Left lung (tissue), 10 donors: ENCODE results near the gene GALNT2. TPM values are rescaled to one million over a fixed set of nuclear protein-coding genes. Genes with fewer than 3 reads are reported as not detected.

ENCODE experiments used
- ATAC-seq: fragments of 200-7000 bp; cut with Tn5 transposase; one replicate; pipeline ENCODE4 v1.9.1; 2020; ENCODE audit warnings: moderate library complexity
- DNase-seq, 4 donors: peaks; one replicate each; pipeline ENCODE4 v3.0.0-alpha.2; 2013 to 2020
- H3K27ac ChIP-seq, 2 donors: fragments of 200-600 bp; sonication (generic) in 1 of 2; one replicate each; pipeline versions ENCODE4 v1.5.0 to v1.8.0; 2020 to 2021
- H3K27me3 ChIP-seq, 2 donors: fragments of 200-600 bp; sonication (generic) in 1 of 2; one replicate each; pipeline versions ENCODE4 v1.5.0 to v1.8.0; 2020 to 2021
- H3K36me3 ChIP-seq, 2 donors: fragments of 200-600 bp; sonication (generic) in 1 of 2; one replicate each; pipeline versions ENCODE4 v1.5.0 to v1.8.0; 2020 to 2021
- H3K4me1 ChIP-seq, 2 donors: fragments of 200-600 bp; one replicate each; pipeline ENCODE4 v1.8.0; 2021
- H3K4me3 ChIP-seq, 2 donors: fragments of 200-600 bp; sonication (generic) in 1 of 2; one replicate each; pipeline versions ENCODE4 v1.5.0 to v1.8.0; 2020 to 2021; ENCODE audit warnings: mild to moderate bottlenecking in 1 of 2
- H3K9me3 ChIP-seq, 2 donors: fragments of 200-600 bp; sonication (generic) in 1 of 2; one replicate each; pipeline versions ENCODE4 v1.5.0 to v1.8.0; 2020 to 2021
- intact Hi-C, 2 donors: fragments of 100-400 bp; cut with DNase I; formaldehyde crosslinking; loops; one replicate each; pipeline versions ENCODE4 v1.11.2 to v1.14.2; 2022
- polyA plus RNA-seq, 6 donors: library from polyadenylated mRNA; unstranded; fragments of 120-200 nt; gene quantifications; one replicate each; pipeline ENCODE4 v1.2.1, GENCODE V29; 2013; ENCODE audit not compliant: insufficient read length in 6 of 6
- total RNA-seq, 2 donors: library from RNA; stranded (reverse); fragmentation: NEBNext Ultra II Directional; extraction: Animal tissue kit (Norgen Biotek cat#: 25700); gene quantifications; one replicate each; pipeline ENCODE4 v1.2.1, GENCODE V29; 2021
- TF ChIP-seq, protein P1 (sequence below), 2 donors: fragments of 200-600 bp; sonication (generic) in 1 of 2; IDR thresholded peaks; one replicate each; pipeline versions ENCODE4 v1.5.0 to v1.8.0; 2021; ENCODE audit warnings: antibody characterized with exemption in 2 of 2
- donor health status: DM: no; HTN: yes; CAD: no.
- donor health status: DM: no; HTN: no; CAD: no.

Gene GALNT2
- total and polyA plus RNA-seq, 8 donors: 27.6 to 114 (median 40.0) TPM

DNA sequence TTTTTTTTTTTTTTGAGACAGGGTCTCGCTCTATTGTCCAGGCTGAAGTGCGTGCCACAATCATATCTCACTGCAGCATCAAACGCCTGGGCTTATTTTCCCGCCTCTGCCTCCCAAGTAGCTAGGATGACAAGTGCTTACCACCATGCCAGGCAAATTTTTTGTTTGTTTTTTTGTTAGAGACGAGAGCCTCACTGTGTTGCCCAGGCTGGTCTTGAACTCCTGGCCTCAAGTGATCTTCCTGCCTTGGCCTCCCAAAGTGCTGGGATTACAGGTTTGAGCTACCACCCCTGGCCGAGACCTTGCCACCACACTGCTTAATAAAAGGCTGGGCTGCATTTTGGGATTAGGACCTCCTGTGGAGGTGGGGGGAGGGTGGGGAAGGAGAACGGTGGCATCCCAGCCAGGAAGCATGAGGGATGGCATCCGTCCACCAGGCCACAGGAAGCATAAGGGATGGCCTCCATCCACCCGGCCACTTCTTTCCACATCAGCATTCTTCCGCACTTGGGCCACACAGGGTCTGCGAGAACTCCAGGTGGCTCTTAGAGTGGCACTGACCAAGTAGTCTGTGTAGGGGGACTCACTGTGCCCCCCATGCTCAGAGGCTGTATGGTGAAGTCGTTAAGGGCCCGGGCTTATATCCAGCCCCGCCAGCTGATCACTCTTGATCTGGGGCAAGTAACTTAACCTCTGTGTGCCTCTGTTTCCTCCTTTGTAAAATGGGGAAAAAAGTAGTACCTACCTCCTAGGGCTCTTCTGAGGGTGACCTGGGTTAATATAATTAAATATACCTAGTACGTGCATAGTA, 75.0 kb downstream of the GALNT2 start:
- Histone ChIP-seq H3K4me1 (peaks cover 7 to 47% of the 10 kb centered on the region in 2 donors), H3K27me3 (no peaks in the 10 kb centered on the region), H3K4me3 (no peak overlapping the region), H3K9me3 (no peaks in the 10 kb centered on the region), H3K36me3 (no peaks in the 10 kb centered on the region), H3K27ac (no peak overlapping the region)
- intact Hi-C loops: no loop called here
- TF ChIP-seq, protein P1, sequence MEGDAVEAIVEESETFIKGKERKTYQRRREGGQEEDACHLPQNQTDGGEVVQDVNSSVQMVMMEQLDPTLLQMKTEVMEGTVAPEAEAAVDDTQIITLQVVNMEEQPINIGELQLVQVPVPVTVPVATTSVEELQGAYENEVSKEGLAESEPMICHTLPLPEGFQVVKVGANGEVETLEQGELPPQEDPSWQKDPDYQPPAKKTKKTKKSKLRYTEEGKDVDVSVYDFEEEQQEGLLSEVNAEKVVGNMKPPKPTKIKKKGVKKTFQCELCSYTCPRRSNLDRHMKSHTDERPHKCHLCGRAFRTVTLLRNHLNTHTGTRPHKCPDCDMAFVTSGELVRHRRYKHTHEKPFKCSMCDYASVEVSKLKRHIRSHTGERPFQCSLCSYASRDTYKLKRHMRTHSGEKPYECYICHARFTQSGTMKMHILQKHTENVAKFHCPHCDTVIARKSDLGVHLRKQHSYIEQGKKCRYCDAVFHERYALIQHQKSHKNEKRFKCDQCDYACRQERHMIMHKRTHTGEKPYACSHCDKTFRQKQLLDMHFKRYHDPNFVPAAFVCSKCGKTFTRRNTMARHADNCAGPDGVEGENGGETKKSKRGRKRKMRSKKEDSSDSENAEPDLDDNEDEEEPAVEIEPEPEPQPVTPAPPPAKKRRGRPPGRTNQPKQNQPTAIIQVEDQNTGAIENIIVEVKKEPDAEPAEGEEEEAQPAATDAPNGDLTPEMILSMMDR (IDR thresholded peaks at IDR 0.05): no peak
- no peak for DNase-seq
- no peak for ATAC-seq

GRCh38 chr1:230142608-230143210, 75.7 kb downstream of the GALNT2 start:
- intact Hi-C loops: no loop called here
- Histone ChIP-seq H3K9me3 (no peaks in the 10 kb centered on the region), H3K27me3 (no peaks in the 10 kb centered on the region), H3K36me3 (no peaks in the 10 kb centered on the region), H3K4me3 (no peak overlapping the region), H3K27ac (no peak overlapping the region), H3K4me1 (peaks cover 7 to 54% of the 10 kb centered on the region in 2 donors)
- no peak for ATAC-seq
- TF ChIP-seq, protein P1 (IDR thresholded peaks at IDR 0.05): no peak
- peak in 1 of 4 donors; percentile 42 for DNase-seq

- ATAC-seq (no peak), DNase-seq (no peak)
- H3K36me3 ChIP-seq: no peaks in the 10 kb centered on the region
- H3K9me3 ChIP-seq: no peaks in the 10 kb centered on the region
- no peaks in the 10 kb centered on the region for H3K27me3 ChIP-seq
- TF ChIP-seq, protein P1 (IDR thresholded peaks at IDR 0.05): no peak
- no peak overlapping the region for H3K4me3 ChIP-seq
- H3K4me1 ChIP-seq: peaks cover 7 to 62% of the 10 kb centered on the region in 2 donors
- no peak overlapping the region for H3K27ac ChIP-seq
- intact Hi-C loops: no loop called here
Observed at GRCh38 chr1:230143534-230143933, 76.5 kb downstream of the GALNT2 start.

- H3K4me1 ChIP-seq: peaks cover 7 to 67% of the 10 kb centered on the region in 2 donors
- DNase-seq (no peak), ATAC-seq (peak; percentile 71)
- H3K4me3 ChIP-seq: no peak overlapping the region
- no peaks in the 10 kb centered on the region for H3K9me3 ChIP-seq
- H3K27me3 ChIP-seq: no peaks in the 10 kb centered on the region
- H3K27ac ChIP-seq: no peak overlapping the region
- intact Hi-C loops: no loop called here
- H3K36me3 ChIP-seq: no peaks in the 10 kb centered on the region
- TF ChIP-seq, protein P1 (IDR thresholded peaks at IDR 0.05): no peak
Observed at GRCh38 chr1:230144010-230144614, 77.1 kb downstream of the GALNT2 start.
